ENCODE data around the gene BRINP2.

DNA sequence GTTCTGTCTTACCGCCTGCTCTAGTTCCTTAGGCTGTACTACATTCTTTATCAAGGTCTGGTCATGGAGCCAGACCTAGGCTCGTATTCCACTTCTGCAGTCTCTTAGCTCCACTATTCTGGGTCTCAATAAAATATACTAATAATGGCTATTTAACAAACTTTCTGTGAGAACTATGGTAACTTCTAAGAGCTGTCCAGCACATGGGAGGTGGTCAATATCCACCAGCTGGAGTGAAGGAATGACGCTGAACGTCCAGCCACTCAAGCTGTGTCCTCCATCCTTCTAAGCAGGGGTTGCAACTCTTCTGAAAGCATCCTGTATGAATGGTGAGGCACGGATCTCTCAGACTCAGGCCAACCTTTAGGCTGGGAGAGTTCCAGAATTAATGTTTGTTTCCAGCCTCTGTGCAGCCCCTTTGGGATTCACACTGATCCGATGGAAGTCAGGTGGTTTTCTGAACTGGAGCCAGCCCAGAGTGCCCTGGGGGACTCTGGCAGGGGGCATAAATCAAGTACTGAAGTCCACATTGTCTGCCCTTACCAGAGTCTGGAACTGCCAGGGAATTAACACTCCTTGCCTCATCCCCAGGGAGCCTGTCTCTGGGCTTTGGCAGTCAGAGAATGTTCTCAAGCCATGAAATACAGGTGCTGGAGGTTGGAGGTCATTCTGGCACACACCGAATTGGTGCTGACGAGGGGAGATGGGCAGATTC lies 57.4 kb downstream of the BRINP2 start:
- TF ChIP-seq CTCF (IDR thresholded peaks at IDR 0.05) = no peak
- TF ChIP-seq POLR2A (IDR thresholded peaks at IDR 0.05) = no peak
- TF ChIP-seq POLR2AphosphoS5 (IDR thresholded peaks at IDR 0.05) = no peak
- no peak for TF ChIP-seq EP300 (IDR thresholded peaks at IDR 0.05)

All from stomach (tissue), 4 donors.